ENCODE results near the gene RNF5.
"Not testable (repeated sequence)": the region's sequence is repeated elsewhere in the genome, so short reads cannot be mapped to it uniquely, and the experiment has no call there.

RNF5 gene

GRCh38 chr6:32189069-32189741 is 11.0 kb downstream of the RNF5 start:
- no peak for DNase-seq (ENCODE audit: low read depth in 2 of 2)

- no peak for DNase-seq (ENCODE audit: low read depth in 2 of 2)
Measured at GRCh38 chr6:32189742-32190053, 11.5 kb downstream of the RNF5 start.

GRCh38 chr6:32190054-32190851 is 12.0 kb downstream of the RNF5 start, which contains the start of gene PBX2:
TSS of gene PBX2 (minus strand) at chr6:32190202. CDS start at chr6:32189915, 287 bp downstream.
- peak; percentile 64 to 75 for DNase-seq (ENCODE audit: low read depth in 2 of 2)

- DNase-seq (ENCODE audit: low read depth in 2 of 2), result no peak
Measured at GRCh38 chr6:32190911-32191677, 12.9 kb downstream of the RNF5 start.

GRCh38 chr6:32191696-32192607 is 13.7 kb downstream of the RNF5 start:
- no peak for DNase-seq (ENCODE audit: low read depth in 2 of 2)

GRCh38 chr6:32192608-32193039 is 14.4 kb downstream of the RNF5 start, which contains the start of gene GPSM3:
TSS of gene GPSM3 (minus strand) at chr6:32192643. CDS start at chr6:32192513, 130 bp downstream.
- DNase-seq (ENCODE audit: low read depth in 2 of 2), result no peak

GRCh38 chr6:32193096-32193495 is 14.9 kb downstream of the RNF5 start:
- DNase-seq (ENCODE audit: low read depth in 2 of 2), result not testable (repeated sequence)

- DNase-seq (ENCODE audit: low read depth in 2 of 2), result no peak
Measured at GRCh38 chr6:32194388-32194787, 16.2 kb downstream of the RNF5 start.

- DNase-seq (ENCODE audit: low read depth in 2 of 2), result no peak
Measured at GRCh38 chr6:32194825-32195651, 16.8 kb downstream of the RNF5 start.

- DNase-seq (ENCODE audit: low read depth in 2 of 2), result peak; percentile 99 to 100
Measured at GRCh38 chr6:32195652-32195901, 17.4 kb downstream of the RNF5 start.

- peak in 1 of 2 donors; percentile 45 for DNase-seq (ENCODE audit: low read depth in 2 of 2)
Measured at GRCh38 chr6:32195902-32196681, 17.9 kb downstream of the RNF5 start.

- no peak for DNase-seq (ENCODE audit: low read depth in 2 of 2)
Measured at GRCh38 chr6:32196682-32197616, 18.7 kb downstream of the RNF5 start.

- no peak for DNase-seq (ENCODE audit: low read depth in 2 of 2)
Measured at GRCh38 chr6:32198345-32198696, 20.1 kb downstream of the RNF5 start.

GRCh38 chr6:32198866-32199265 is 20.7 kb downstream of the RNF5 start:
- no peak for DNase-seq (ENCODE audit: low read depth in 2 of 2)

GRCh38 chr6:32200711-32201475 is 22.7 kb downstream of the RNF5 start:
- no peak for DNase-seq (ENCODE audit: low read depth in 2 of 2)

GRCh38 chr6:32202186-32202585 is 24.0 kb downstream of the RNF5 start:
- no peak for DNase-seq (ENCODE audit: low read depth in 2 of 2)

GRCh38 chr6:32203426-32204267 is 25.4 kb downstream of the RNF5 start:
- no peak for DNase-seq (ENCODE audit: low read depth in 2 of 2)

Measured in stimulated activated CD8-positive, alpha-beta memory T cell treated with anti-CD3 and anti-CD28 coated beads, Interleukin-15, amount 100 ng/mL, for 4 hours (primary cell).